ENCODE data around the gene QKI.
A peak's percentile ranks its signal among the peaks of the same experiment; 100 is the strongest.

QKI gene

DNA sequence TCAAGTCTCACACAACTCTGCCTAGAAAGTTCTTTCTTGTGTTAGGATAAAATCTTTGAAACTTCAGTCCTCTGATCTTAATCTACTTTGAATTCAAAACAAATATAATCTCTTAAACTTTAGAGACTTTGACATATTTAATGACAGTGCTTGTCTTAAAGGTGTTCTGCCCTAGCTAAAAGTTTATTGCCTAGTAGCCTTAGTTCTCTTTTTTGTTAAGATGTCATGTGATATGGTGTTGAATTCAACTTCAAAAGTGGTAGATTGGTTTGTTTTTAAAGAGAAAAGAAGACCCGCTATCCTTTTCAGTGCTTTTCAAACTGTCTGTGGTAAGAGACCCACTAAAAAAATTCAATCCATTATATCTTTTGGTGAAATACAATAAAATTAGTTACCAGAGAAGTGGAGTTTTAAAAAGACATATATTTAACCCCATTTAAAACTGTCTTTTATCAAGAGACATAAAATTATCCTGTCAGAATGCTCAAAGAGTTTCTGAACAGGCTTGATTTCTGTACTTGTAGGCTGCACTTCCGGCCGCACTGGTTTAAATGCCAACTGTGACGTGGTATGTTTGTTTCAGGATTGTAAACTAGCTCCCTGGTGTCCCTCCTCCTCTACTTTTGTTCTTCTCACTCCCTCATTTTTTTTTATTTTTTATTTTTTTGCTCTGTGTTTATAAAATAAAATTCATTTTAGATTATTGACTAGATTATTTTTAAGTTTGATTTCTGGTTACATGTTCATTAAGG is 76.5 kb downstream of the QKI start:
- peak; percentile 50 for DNase-seq (ENCODE audit: low read depth)
- no peak overlapping the region for H3K4me3 ChIP-seq (ENCODE audit: low read depth, low read length)
- TF ChIP-seq CTCF (conservative IDR thresholded peaks at IDR 0.05; ENCODE audit: low read depth, low read length) = no peak

DNA sequence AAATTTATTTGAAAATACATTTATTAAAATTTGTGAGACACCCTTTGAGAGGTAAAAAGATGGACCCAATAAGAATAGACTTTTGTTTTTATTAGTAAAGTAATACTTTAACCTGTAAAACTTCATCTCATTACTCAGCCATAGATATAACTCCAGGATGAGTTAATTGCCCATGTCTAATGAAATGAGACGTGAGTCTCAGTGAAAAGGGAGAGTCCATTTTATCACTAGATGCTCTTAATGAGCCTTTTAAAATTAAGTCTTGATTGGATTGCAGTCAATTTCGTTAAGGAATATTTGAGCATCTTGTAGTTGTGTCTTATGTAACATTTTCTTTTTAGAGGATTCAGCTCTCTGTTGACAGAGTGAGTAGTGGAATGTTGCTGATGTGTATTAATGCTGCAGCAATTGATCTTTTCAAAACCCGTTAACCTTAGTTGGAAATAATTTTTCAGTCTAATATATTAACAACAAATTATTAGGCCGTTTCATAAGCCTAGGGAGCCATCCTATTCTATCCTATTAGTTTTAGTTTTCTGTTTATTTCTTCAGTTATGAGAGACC is 77.3 kb downstream of the QKI start:
- no peak for DNase-seq (ENCODE audit: low read depth)

GRCh38 chr6:163494279-163494727 is 79.8 kb downstream of the QKI start:
- no peak for DNase-seq (ENCODE audit: low read depth)
- TF ChIP-seq CTCF (conservative IDR thresholded peaks at IDR 0.05; ENCODE audit: low read depth, low read length) = no peak
- H3K4me3 ChIP-seq (ENCODE audit: low read depth, low read length) = no peak overlapping the region

More for the DNA sequence above, 77.3 kb downstream of the QKI start:
- TF ChIP-seq CTCF (conservative IDR thresholded peaks at IDR 0.05; ENCODE audit: low read depth, low read length) = no peak
- no peak overlapping the region for H3K4me3 ChIP-seq (ENCODE audit: low read depth, low read length)

DNA sequence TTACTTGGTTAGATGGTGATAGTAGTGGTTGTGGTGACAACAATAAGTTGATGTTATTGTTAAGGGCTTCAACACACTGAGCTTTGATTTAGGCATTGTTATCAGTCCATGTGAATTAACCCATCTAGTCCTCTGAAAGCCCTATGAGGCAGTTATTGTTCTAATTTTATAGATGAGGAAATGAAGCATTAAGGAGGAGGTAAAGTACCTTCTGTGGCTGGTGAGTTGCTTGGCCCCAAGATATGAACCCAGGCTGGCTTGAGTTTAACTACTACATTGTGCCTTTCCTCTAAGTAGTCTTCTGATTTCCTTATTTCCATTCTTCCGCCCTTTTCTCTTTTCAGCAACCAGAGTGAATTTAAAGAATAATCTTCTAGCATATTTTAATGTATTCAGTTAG is 81.7 kb downstream of the QKI start:
- no peak overlapping the region for H3K4me3 ChIP-seq (ENCODE audit: low read depth, low read length)
- DNase-seq (ENCODE audit: low read depth) = no peak
- TF ChIP-seq CTCF (conservative IDR thresholded peaks at IDR 0.05; ENCODE audit: low read depth, low read length) = no peak

GRCh38 chr6:163500105-163500504 is 85.6 kb downstream of the QKI start:
- DNase-seq (ENCODE audit: low read depth) = no peak
- no peak overlapping the region for H3K4me3 ChIP-seq (ENCODE audit: low read depth, low read length)
- TF ChIP-seq CTCF (conservative IDR thresholded peaks at IDR 0.05; ENCODE audit: low read depth, low read length) = no peak

DNA sequence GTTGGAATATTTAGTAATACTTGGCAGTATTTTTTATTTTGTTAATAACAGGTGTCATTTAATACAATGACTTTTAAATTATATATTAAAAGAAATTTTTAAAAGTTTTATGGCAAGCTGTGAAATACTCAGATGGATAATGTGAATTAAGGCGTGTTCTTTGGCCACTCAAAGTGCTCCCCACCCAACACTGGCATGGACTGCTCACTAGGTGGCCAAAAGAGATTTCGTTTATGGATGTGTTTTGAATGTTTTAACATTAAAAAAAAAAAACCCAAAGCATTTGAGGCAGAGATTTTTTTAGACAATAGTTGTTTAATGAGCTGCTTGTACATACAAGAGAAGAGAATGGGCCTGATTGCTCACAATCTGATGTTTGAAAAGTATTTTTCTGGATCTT is 86.5 kb downstream of the QKI start:
- DNase-seq (ENCODE audit: low read depth) = no peak
- peak; percentile 23 for TF ChIP-seq CTCF (conservative IDR thresholded peaks at IDR 0.05; ENCODE audit: low read depth, low read length)
- no peak overlapping the region for H3K4me3 ChIP-seq (ENCODE audit: low read depth, low read length)

DNA sequence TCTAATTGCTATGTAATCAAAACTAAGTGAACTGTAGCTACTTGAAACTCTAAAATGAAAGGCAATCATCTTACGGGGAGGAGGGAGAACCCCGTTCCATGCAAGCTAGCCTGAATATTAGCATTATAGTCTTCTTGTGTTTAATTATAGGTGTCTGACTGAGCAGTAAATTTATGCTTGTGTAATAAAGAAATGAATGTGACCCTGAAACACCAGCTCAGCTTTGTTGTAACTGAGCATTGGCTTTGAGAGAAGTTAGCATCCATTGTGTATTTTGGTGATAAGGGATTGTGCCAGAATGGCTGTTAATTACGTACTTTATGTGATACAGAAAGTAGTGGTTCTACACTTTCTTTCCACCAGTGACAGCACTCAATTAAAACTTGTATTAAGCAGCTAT is 86.9 kb downstream of the QKI start:
- no peak overlapping the region for H3K4me3 ChIP-seq (ENCODE audit: low read depth, low read length)
- no peak for DNase-seq (ENCODE audit: low read depth)
- no peak for TF ChIP-seq CTCF (conservative IDR thresholded peaks at IDR 0.05; ENCODE audit: low read depth, low read length)

All from choroid plexus epithelial cell (primary cell).